GM12872 (cell line): ENCODE data around the gene ANKRD44.

Experiments used
- TF ChIP-seq, protein P1 (sequence below): IDR thresholded peaks from 3 replicates; pipeline ENCODE4 v1.5.1; 2011; ENCODE audit warnings: low read depth, mild to moderate bottlenecking, low read length, moderate library complexity; ENCODE audit not compliant: insufficient read depth

Gene ANKRD44

DNA sequence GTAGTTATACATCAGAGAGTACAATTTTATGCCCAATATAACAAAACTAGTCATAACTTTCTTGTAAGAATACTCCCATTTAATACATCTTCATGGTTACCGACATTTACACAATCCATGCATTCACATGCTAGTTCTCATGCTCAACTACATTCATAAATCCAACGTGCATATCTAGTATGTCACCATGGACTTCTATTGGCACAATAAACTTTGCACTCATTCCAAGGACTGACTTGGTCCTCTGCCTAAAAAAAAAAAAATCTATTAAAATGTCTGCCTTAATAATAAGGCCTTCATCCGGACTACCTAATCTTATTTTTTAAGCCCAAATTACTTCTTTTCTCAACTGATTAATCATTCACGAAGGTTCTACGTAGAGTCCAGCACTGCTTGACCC is 276.3 kb downstream of the ANKRD44 start:
- TF ChIP-seq, protein P1, sequence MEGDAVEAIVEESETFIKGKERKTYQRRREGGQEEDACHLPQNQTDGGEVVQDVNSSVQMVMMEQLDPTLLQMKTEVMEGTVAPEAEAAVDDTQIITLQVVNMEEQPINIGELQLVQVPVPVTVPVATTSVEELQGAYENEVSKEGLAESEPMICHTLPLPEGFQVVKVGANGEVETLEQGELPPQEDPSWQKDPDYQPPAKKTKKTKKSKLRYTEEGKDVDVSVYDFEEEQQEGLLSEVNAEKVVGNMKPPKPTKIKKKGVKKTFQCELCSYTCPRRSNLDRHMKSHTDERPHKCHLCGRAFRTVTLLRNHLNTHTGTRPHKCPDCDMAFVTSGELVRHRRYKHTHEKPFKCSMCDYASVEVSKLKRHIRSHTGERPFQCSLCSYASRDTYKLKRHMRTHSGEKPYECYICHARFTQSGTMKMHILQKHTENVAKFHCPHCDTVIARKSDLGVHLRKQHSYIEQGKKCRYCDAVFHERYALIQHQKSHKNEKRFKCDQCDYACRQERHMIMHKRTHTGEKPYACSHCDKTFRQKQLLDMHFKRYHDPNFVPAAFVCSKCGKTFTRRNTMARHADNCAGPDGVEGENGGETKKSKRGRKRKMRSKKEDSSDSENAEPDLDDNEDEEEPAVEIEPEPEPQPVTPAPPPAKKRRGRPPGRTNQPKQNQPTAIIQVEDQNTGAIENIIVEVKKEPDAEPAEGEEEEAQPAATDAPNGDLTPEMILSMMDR, result no peak

DNA sequence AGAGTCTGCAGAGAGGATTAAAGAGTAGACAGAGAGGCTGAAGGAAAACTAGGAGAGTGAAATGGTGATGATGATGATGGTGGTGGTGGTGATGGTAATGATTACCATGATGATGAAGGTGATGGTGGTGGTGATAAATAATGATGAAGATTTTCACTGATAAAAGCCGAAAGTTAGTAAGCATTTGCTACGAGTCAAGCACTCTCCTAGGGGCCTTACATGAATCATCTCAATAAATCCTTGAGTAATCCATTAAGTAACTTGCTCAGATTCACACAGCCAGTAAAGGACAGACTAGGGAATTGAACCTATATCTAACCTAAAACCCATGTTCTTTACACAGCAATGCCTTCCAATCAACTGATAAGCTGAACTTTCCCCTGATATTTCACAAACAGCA is 277.4 kb downstream of the ANKRD44 start:
- TF ChIP-seq, protein P1, result no peak

DNA sequence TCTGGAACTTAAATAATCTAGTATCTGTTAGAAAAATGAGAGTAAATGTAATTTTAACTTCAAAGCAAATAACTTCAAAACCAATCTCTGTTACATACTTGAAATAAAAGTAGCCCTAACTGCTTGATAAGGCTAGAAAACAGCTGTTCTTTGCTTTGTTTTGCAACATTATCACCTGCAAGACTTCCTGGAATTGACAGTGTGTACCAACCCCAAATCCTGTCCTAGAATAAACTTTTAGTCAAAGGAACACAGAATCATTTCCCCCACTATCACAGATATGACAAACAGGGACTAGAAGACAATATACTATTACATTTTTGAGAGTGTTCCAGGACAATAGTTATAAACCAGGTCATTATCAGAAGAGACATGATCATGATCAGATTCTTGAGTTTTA is 278.8 kb downstream of the ANKRD44 start:
- TF ChIP-seq, protein P1, result no peak

DNA sequence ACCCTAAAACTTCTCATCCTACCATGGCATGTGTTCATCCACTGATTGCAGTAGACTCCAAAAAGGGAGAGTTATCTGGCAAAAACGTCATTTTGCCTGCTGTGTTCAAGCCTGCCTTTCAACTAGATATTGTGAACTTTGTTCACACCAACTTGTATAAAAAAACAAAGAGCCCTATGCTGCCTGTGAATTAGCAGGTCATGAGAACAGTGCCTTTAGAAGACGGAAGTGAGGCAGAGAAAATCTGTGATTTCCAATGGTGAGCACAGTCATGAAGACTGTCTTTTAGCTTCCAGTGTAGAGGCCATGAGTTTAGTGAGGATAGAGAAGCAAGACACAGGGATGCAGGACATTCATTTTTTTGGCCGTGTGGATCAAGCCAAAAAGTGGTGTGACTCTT is 280.5 kb downstream of the ANKRD44 start:
- TF ChIP-seq, protein P1, result no peak

DNA sequence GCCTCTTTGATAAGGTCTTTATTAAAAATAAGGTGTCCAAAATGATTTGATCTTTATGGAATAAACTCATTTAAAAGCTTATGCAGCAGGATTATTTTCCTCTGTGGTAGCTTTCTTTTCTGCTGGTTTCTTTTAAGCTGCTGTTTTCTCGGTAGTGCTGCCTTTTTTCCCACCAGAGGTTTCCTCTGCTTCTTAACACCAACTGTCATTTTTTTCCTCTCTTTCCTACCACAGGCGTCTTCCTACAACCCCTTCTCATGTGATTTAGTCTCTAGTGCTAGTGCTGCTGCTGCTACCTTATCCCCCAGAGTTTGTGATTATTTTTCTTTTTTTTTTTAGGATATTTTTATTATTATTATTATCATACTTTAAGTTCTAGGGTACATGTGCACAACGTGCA is 281.9 kb downstream of the ANKRD44 start:
- TF ChIP-seq, protein P1, result no peak

DNA sequence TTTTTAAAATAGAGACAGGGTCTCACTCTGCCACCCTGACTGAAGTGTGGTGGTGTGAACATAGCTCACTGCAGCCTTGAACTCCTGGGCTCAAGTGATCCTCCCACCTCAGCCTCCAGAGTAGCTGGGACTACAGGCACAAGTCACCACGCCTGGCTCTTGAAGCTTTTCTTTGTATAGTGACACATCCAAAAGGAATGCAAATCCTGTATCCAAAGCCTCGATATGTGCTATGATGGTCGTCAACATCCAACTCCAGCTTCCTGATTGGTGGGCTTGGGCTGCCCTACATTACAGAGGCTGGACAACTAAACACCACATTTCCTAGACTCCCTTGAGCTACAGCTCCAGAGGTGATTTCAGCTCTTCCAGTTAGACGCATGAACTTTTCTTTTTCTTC is 282.4 kb downstream of the ANKRD44 start:
- TF ChIP-seq, protein P1, result no peak

DNA sequence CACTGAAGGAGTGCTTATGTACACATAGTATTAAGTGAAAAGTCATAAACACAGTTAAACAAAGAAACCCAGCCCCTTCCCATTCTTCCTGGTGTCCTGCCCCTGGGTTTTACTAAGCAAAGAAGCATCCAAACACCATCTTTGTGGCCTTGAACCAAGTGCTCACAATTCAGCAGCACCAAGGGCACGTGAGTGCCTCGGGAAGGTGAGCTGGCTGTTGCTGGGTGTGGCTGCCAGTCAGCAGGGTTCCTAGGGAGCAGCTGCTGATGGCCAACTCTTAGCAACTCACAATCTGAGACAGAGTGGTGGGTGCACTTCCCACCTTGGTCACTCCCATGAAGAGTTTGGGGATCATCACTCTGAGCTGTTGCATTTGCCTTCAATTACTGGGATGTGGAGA is 286.4 kb downstream of the ANKRD44 start:
- TF ChIP-seq, protein P1, result no peak

DNA sequence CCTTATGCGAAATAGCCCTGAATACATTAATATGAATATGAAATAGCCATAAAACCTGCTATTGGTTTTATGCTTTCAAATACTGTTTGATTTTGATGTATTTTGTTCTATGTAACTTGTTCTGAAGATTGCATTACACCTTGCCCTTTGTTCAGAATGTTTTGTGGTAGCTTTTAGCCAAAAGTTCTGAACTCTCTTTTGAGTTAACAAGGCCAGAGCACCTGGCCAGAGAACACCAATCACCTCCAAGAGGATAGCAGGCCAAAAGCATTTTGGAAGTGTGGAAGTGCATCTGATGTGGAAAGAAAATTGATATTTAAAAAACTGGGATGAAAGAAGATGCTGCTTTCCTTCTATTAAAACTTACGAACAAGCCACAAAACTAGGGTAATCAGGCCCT is 297.5 kb downstream of the ANKRD44 start:
- TF ChIP-seq, protein P1, result no peak
